Bronchial epithelial cell (primary cell): ENCODE results near the gene TMEM151A. TPM values are rescaled to one million over a fixed set of nuclear protein-coding genes. Genes with fewer than 3 reads are reported as not detected.

Source experiments
- DNase-seq: peaks from one replicate; pipeline ENCODE4 v3.0.0-alpha.2; 2010; ENCODE audit warnings: low read depth
- FAIRE-seq: peaks from 2 replicates; lab custom pipeline; 2011; peaks lifted over from hg19 to GRCh38; lab: Jason Lieb, UNC
- H3K27me3 ChIP-seq: 2 replicates; pipeline ENCODE4 v1.5.1; 2011; ENCODE audit warnings: low read length; ENCODE audit not compliant: control insufficient read depth, insufficient read depth
- H3K36me3 ChIP-seq: 2 replicates; pipeline ENCODE4 v1.5.1; 2011; ENCODE audit warnings: low read length; ENCODE audit not compliant: control insufficient read depth, insufficient read depth
- H3K4me3 ChIP-seq: 2 replicates; pipeline ENCODE4 v1.5.1; 2011; ENCODE audit warnings: mild to moderate bottlenecking, low read depth, low read length, control low read depth
- CTCF ChIP-seq: IDR thresholded peaks from 2 replicates; pipeline ENCODE4 v1.5.1; 2011; ENCODE audit warnings: mild to moderate bottlenecking, moderate library complexity, low read length, control low read depth, inconsistent platforms; ENCODE audit not compliant: insufficient read depth, severe bottlenecking
- total RNA-seq: library from RNA; depleted of rRNA; stranded (reverse); fragments of >200 nt; gene quantifications from 2 replicates; pipeline ENCODE4 v1.2.1, GENCODE V29; 2014

Gene TMEM151A
- total RNA-seq, 1 donor from 2014 or later: not detected

GRCh38 chr11:66283461-66284105 lies 8.1 kb upstream of the TMEM151A start:
- FAIRE-seq (no peak), DNase-seq (no peak)
- Histone ChIP-seq H3K27me3 (no peaks in the 10 kb centered on the region), H3K4me3 (no peak overlapping the region), H3K36me3 (peaks cover 16% of the 10 kb centered on the region)
- no peak for TF ChIP-seq CTCF

GRCh38 chr11:66284526-66285078 lies 7.1 kb upstream of the TMEM151A start:
- no peak for FAIRE-seq
- Histone ChIP-seq H3K36me3 (peaks cover 16% of the 10 kb centered on the region), H3K4me3 (no peak overlapping the region), H3K27me3 (no peaks in the 10 kb centered on the region)
- no peak for TF ChIP-seq CTCF
- DNase-seq: no peak

GRCh38 chr11:66285250-66285947 lies 6.3 kb upstream of the TMEM151A start:
- DNase-seq (no peak), FAIRE-seq (no peak)
- H3K27me3 ChIP-seq: no peaks in the 10 kb centered on the region
- peaks cover 16% of the 10 kb centered on the region for H3K36me3 ChIP-seq
- no peak overlapping the region for H3K4me3 ChIP-seq
- TF ChIP-seq CTCF: no peak

- no peak overlapping the region for H3K4me3 ChIP-seq
- peaks cover 16% of the 10 kb centered on the region for H3K36me3 ChIP-seq
- FAIRE-seq (no peak), DNase-seq (no peak)
- TF ChIP-seq CTCF: no peak
- H3K27me3 ChIP-seq: peaks cover 3% of the 10 kb centered on the region
These were observed 5.0 kb upstream of the TMEM151A start for GRCh38 chr11:66286699-66287098.

- no peak for DNase-seq
- peaks cover 3% of the 10 kb centered on the region for H3K27me3 ChIP-seq
- FAIRE-seq: no peak
- H3K36me3 ChIP-seq: peaks cover 16% of the 10 kb centered on the region
- no peak for TF ChIP-seq CTCF
- H3K4me3 ChIP-seq: no peak overlapping the region
These were observed 4.3 kb upstream of the TMEM151A start for GRCh38 chr11:66287211-66287888.
